ENCODE data around the gene TNF. TPM values are rescaled to one million over a fixed set of nuclear protein-coding genes. Genes with fewer than 3 reads are reported as not detected.

The TNF gene
- total RNA-seq, 1 experiment from 2014 or later: not detected

DNA sequence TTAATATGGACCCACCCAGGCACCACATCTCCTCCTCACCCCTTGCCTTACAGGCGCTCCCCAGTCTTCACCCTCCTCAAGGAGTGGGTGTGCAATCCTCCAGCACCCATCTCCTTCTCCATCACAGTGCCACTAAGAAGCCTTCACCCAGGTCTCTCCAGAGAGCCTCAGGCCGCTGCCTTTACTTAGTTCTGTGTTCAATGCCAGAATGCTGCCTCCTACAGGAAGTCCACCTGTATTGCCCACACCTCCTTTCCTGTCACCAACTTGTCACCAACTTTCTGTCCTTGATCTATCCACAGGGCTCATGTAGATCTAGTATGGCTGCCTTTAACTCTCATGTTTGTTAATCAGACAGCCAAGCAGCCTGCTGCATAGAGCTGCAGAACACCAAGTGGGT, 10.1 kb downstream of the TNF start:
- peak; percentile 31 for DNase-seq

DNA sequence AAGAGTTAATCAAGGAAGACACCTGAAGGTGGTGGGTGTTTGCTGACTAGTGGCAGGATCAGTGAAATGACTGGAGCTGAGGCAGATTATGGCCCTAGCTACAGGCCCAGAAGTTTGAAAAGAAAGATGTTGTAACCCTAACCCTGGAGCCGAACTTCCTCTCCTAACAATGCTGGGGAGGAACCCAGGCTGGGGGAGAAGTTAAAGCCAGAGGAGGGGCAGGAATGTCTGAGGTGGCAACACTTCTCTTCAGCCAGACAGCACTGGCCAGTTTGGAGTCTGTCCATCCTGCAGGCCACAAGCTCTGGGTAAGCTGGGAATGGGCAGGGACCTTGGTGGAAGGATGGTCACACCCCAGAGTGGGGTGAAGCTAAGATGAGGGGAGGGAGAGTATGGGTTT, 10.6 kb downstream of the TNF start, which contains the start of gene LST1:
Gene LST1 (plus strand): TSS at position 270 of the 400 bp plus-strand sequence. CDS start 1,023 bp downstream, outside the sequence.
- ATAC-seq (no peak), DNase-seq (no peak)
- Histone ChIP-seq H3K9ac (ENCODE audit: low read length) (no peak within 1 kb of the TSS), H4K20me1 (ENCODE audit: low read length) (no peaks in the 10 kb centered on the region), H3K4me2 (ENCODE audit: low read length) (no peak within 1 kb of the TSS), H3K4me3 (ENCODE audit: low read length) (no peak within 1 kb of the TSS), H3K9me2 (replicated peaks; ENCODE audit: low read length) (no peaks in the 10 kb centered on the region), H3K9me3 (ENCODE audit: low read length) (no peaks in the 10 kb centered on the region), H3K79me2 (ENCODE audit: low read length) (no peaks in the 10 kb centered on the region), H3K4me1 (ENCODE audit: insufficient read depth, low read length) (peaks cover 4% of the 10 kb centered on the region; the same call in 1 of the 2 replicates), H3K27ac (ENCODE audit: low read length) (no peak within 1 kb of the TSS), H3K36me3 (ENCODE audit: low read depth, low read length) (no peaks in the 10 kb centered on the region), H3K27me3 (ENCODE audit: low read length) (no peaks in the 10 kb centered on the region), H2AFZ (ENCODE audit: low read length) (no peak within 1 kb of the TSS), H3F3A (ENCODE audit: low read length, unreplicated experiment) (no peaks in the 10 kb centered on the region)
- ChIA-PET POLR2A (ENCODE audit: unreplicated experiment) (no interaction called here), CTCF (no interaction called here)
- intact Hi-C loops (cut with micrococcal nuclease): no loop called here
- BruUV-seq (replicated peaks): no TSS peak
- TF ChIP-seq EZH2phosphoT487 (IDR thresholded peaks at IDR 0.05; ENCODE audit: borderline replicate concordance, low read length) (no peak), EZH2 (IDR thresholded peaks at IDR 0.05; ENCODE audit: low read length, unreplicated experiment) (no peak)
- TF ChIP-seq, protein P1, sequence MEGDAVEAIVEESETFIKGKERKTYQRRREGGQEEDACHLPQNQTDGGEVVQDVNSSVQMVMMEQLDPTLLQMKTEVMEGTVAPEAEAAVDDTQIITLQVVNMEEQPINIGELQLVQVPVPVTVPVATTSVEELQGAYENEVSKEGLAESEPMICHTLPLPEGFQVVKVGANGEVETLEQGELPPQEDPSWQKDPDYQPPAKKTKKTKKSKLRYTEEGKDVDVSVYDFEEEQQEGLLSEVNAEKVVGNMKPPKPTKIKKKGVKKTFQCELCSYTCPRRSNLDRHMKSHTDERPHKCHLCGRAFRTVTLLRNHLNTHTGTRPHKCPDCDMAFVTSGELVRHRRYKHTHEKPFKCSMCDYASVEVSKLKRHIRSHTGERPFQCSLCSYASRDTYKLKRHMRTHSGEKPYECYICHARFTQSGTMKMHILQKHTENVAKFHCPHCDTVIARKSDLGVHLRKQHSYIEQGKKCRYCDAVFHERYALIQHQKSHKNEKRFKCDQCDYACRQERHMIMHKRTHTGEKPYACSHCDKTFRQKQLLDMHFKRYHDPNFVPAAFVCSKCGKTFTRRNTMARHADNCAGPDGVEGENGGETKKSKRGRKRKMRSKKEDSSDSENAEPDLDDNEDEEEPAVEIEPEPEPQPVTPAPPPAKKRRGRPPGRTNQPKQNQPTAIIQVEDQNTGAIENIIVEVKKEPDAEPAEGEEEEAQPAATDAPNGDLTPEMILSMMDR (conservative IDR thresholded peaks at IDR 0.05; ENCODE audit: low read depth, low read length): no peak

More for the DNA sequence above, 10.1 kb downstream of the TNF start:
- no peak overlapping the region for H3K4me2 ChIP-seq (ENCODE audit: low read length)
- H3K27me3 ChIP-seq (ENCODE audit: low read length): no peaks in the 10 kb centered on the region
- H3K27ac ChIP-seq (ENCODE audit: low read length): no peak overlapping the region
- H3K9me2 ChIP-seq (replicated peaks; ENCODE audit: low read length): no peaks in the 10 kb centered on the region
- no peaks in the 10 kb centered on the region for H4K20me1 ChIP-seq (ENCODE audit: low read length)
- H3F3A ChIP-seq (ENCODE audit: low read length, unreplicated experiment): no peaks in the 10 kb centered on the region
- no peaks in the 10 kb centered on the region for H3K79me2 ChIP-seq (ENCODE audit: low read length)
- ATAC-seq: no peak
- no peak overlapping the region for H2AFZ ChIP-seq (ENCODE audit: low read length)
- H3K9me3 ChIP-seq (ENCODE audit: low read length): no peaks in the 10 kb centered on the region
- no peaks in the 10 kb centered on the region for H3K36me3 ChIP-seq (ENCODE audit: low read depth, low read length)
- intact Hi-C loops (cut with micrococcal nuclease): no loop called here
- H3K4me1 ChIP-seq (ENCODE audit: insufficient read depth, low read length): peaks cover 4% of the 10 kb centered on the region; the same call in 1 of the 2 replicates
- H3K9ac ChIP-seq (ENCODE audit: low read length): no peak overlapping the region
- ChIA-PET POLR2A (ENCODE audit: unreplicated experiment) (no interaction called here), CTCF (interaction anchor here (0.6 kb wide), 1 partner anchor 78 kb away, joined by 3 read pairs; no protein-coding TSS in a partner anchor)
- H3K4me3 ChIP-seq (ENCODE audit: low read length): no peak overlapping the region
- no TSS peak for BruUV-seq (replicated peaks)
- TF ChIP-seq EZH2phosphoT487 (IDR thresholded peaks at IDR 0.05; ENCODE audit: borderline replicate concordance, low read length) (no peak), EZH2 (IDR thresholded peaks at IDR 0.05; ENCODE audit: low read length, unreplicated experiment) (no peak)
- TF ChIP-seq, protein P1 (conservative IDR thresholded peaks at IDR 0.05; ENCODE audit: low read depth, low read length): peak; percentile 57

DNA sequence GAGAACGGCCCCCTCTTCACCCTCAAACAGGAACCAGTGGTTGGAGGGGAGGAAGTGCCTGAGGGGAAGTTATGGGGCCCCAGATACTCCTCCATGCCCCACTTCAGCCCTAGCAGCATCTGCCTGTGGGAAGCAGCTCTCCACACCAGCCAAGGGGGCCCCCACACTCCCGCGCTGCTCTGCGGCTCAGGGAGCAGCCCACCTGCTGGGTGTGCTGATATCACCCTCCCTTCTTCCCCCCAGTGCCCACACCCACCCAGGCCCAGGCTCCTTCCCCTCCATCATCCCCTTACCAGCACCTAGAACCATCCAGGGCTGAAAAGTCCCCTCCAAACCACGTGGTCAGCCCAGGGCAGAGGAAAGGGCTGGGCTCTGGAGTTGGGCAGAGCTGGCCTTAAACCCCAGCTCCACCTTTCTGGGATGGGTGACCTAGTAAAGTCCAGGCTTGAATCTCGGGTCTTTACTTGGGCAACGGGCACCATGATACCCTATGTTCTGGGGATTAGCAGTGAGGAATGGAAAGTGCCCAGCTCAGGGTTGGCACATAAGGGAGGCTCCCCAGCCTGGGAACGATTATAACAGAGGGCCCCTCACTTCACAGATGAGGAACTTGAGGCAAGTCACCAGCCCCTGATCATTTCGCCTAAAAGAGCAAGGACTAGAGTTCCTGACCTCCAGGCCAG, 11.4 kb downstream of the TNF start:
- Histone ChIP-seq H3K36me3 (ENCODE audit: low read depth, low read length) (no peaks in the 10 kb centered on the region), H3K9me3 (ENCODE audit: low read length) (no peaks in the 10 kb centered on the region), H3F3A (ENCODE audit: low read length, unreplicated experiment) (no peaks in the 10 kb centered on the region), H3K4me1 (ENCODE audit: insufficient read depth, low read length) (no peaks in the 10 kb centered on the region; the same call in 1 of the 2 replicates), H3K9ac (ENCODE audit: low read length) (no peak overlapping the region), H4K20me1 (ENCODE audit: low read length) (no peaks in the 10 kb centered on the region), H3K4me3 (ENCODE audit: low read length) (no peak overlapping the region), H3K4me2 (ENCODE audit: low read length) (no peak overlapping the region), H3K27me3 (ENCODE audit: low read length) (no peaks in the 10 kb centered on the region), H3K79me2 (ENCODE audit: low read length) (no peaks in the 10 kb centered on the region), H2AFZ (ENCODE audit: low read length) (no peak overlapping the region), H3K27ac (ENCODE audit: low read length) (no peak overlapping the region), H3K9me2 (replicated peaks; ENCODE audit: low read length) (no peaks in the 10 kb centered on the region)
- intact Hi-C loops (cut with micrococcal nuclease): no loop called here
- ChIA-PET POLR2A (ENCODE audit: unreplicated experiment) (no interaction called here), CTCF (no interaction called here)
- no peak for ATAC-seq
- no peak for DNase-seq
- no peak for TF ChIP-seq EZH2 (IDR thresholded peaks at IDR 0.05; ENCODE audit: low read length, unreplicated experiment)
- TF ChIP-seq, protein P1 (conservative IDR thresholded peaks at IDR 0.05; ENCODE audit: low read depth, low read length): no peak
- TF ChIP-seq EZH2phosphoT487 (IDR thresholded peaks at IDR 0.05; ENCODE audit: borderline replicate concordance, low read length): no peak
- no TSS peak for BruUV-seq (replicated peaks)

Measured in PC-3 (cell line).